Left lung (tissue), 14 donors: ENCODE measurements around the gene HBA1. TPM values are rescaled to one million over a fixed set of nuclear protein-coding genes. Genes with fewer than 3 reads are reported as not detected.
"Not testable (repeated sequence)": the region's sequence is repeated elsewhere in the genome, so short reads cannot be mapped to it uniquely, and the experiment has no call there.

Source experiments
- ATAC-seq: fragments of 200-7000 bp; cut with Tn5 transposase; one replicate; pipeline ENCODE4 v1.9.1; 2020; ENCODE audit warnings: moderate library complexity
- DNase-seq, 4 donors: peaks; one replicate each; pipeline ENCODE4 v3.0.0-alpha.2; 2013 to 2020
- H3K27ac ChIP-seq, 2 donors: fragments of 200-600 bp; sonication (generic) in 1 of 2; one replicate each; pipeline versions ENCODE4 v1.5.0 to v1.8.0; 2020 to 2021
- H3K27me3 ChIP-seq, 2 donors: fragments of 200-600 bp; sonication (generic) in 1 of 2; one replicate each; pipeline versions ENCODE4 v1.5.0 to v1.8.0; 2020 to 2021
- H3K36me3 ChIP-seq, 2 donors: fragments of 200-600 bp; sonication (generic) in 1 of 2; one replicate each; pipeline versions ENCODE4 v1.5.0 to v1.8.0; 2020 to 2021
- H3K4me1 ChIP-seq, 2 donors: fragments of 200-600 bp; one replicate each; pipeline ENCODE4 v1.8.0; 2021
- H3K4me3 ChIP-seq, 2 donors: fragments of 200-600 bp; sonication (generic) in 1 of 2; one replicate each; pipeline versions ENCODE4 v1.5.0 to v1.8.0; 2020 to 2021; ENCODE audit warnings: mild to moderate bottlenecking in 1 of 2
- H3K9me3 ChIP-seq, 2 donors: fragments of 200-600 bp; sonication (generic) in 1 of 2; one replicate each; pipeline versions ENCODE4 v1.5.0 to v1.8.0; 2020 to 2021
- intact Hi-C, 2 donors: fragments of 100-400 bp; cut with DNase I; formaldehyde crosslinking; loops; one replicate each; pipeline versions ENCODE4 v1.11.2 to v1.14.2; 2022
- long read RNA-seq, 12 donors: library from polyadenylated mRNA in 2 of 12; unstranded in 2 of 12; transcript quantifications; one replicate each; pipeline ENCODE4 v2.0.0 and lab custom pipeline, GENCODE V29; 2019 to 2026
- polyA plus RNA-seq, 6 donors: library from polyadenylated mRNA; unstranded; fragments of 120-200 nt; gene quantifications; one replicate each; pipeline ENCODE4 v1.2.1, GENCODE V29; 2013; ENCODE audit not compliant: insufficient read length in 6 of 6
- total RNA-seq, 2 donors: library from RNA; stranded (reverse); fragmentation: NEBNext Ultra II Directional; extraction: Animal tissue kit (Norgen Biotek cat#: 25700); gene quantifications; one replicate each; pipeline ENCODE4 v1.2.1, GENCODE V29; 2021
- TF ChIP-seq, protein P1 (sequence below), 2 donors: fragments of 200-600 bp; sonication (generic) in 1 of 2; IDR thresholded peaks; one replicate each; pipeline versions ENCODE4 v1.5.0 to v1.8.0; 2021; ENCODE audit warnings: antibody characterized with exemption in 2 of 2
- donor health status: DM: no; HTN: yes; CAD: no.
- donor health status: DM: no; HTN: no; CAD: no.

Gene HBA1
- total RNA-seq = 100 to 1,000 TPM; 159 to 211 TPM
- polyA plus RNA-seq = 1,000 to 10,000 TPM in 4 of 6 donors, 100 to 1,000 TPM in 2; 599 to 3,734 (median 1,618) TPM
- long read RNA-seq, donor 1, transcript HBA1-204 (2 exons, 410 nt) = minor isoform, 560 of 24,074 reads
- long read RNA-seq, donor 1, transcript HBA1-202 (3 exons, 504 nt) = minor isoform, 47 of 24,074 reads
- long read RNA-seq, donor 1, transcript HBA1-203 (2 exons, 674 nt) = minor isoform, 953 of 24,074 reads
- long read RNA-seq, donor 1, transcript HBA1-201 (3 exons, 577 nt) = major isoform, 18,713 of 24,074 reads
- long read RNA-seq, donor 1, partial matches to known transcripts = 1,340 of 24,074 reads
- long read RNA-seq, donor 1, other reads (novel, unspliced or antisense) = 2,461 of 24,074 reads
- long read RNA-seq, donor 2, transcript HBA1-204 (2 exons, 410 nt) = minor isoform, 127 of 3,061 reads
- long read RNA-seq, donor 2, transcript HBA1-201 (3 exons, 577 nt) = major isoform, 2,700 of 3,061 reads
- long read RNA-seq, donor 2, transcript HBA1-202 (3 exons, 504 nt) = minor isoform, 7 of 3,061 reads
- long read RNA-seq, donor 2, transcript HBA1-203 (2 exons, 674 nt) = minor isoform, 207 of 3,061 reads
- long read RNA-seq, donor 2, partial matches to known transcripts = 0 of 3,061 reads
- long read RNA-seq, donor 2, other reads (novel, unspliced or antisense) = 20 of 3,061 reads
- long read RNA-seq, donor 3, transcript HBA1-204 (2 exons, 410 nt) = minor isoform, 18 of 575 reads
- long read RNA-seq, donor 3, transcript HBA1-203 (2 exons, 674 nt) = minor isoform, 22 of 575 reads
- long read RNA-seq, donor 3, transcript HBA1-201 (3 exons, 577 nt) = major isoform, 532 of 575 reads
- long read RNA-seq, donor 3, partial matches to known transcripts = 0 of 575 reads
- long read RNA-seq, donor 3, other reads (novel, unspliced or antisense) = 0 of 575 reads
- long read RNA-seq, donor 4, transcript HBA1-201 (3 exons, 577 nt) = major isoform, 94 of 99 reads
- long read RNA-seq, donor 4, partial matches to known transcripts = 0 of 99 reads
- long read RNA-seq, donor 4, other reads (novel, unspliced or antisense) = 1 of 99 reads
- long read RNA-seq, donor 5, transcript HBA1-201 (3 exons, 577 nt) = major isoform, 1,361 of 1,636 reads
- long read RNA-seq, donor 5, transcript HBA1-204 (2 exons, 410 nt) = minor isoform, 60 of 1,636 reads
- long read RNA-seq, donor 5, transcript HBA1-203 (2 exons, 674 nt) = minor isoform, 82 of 1,636 reads
- long read RNA-seq, donor 5, partial matches to known transcripts = 48 of 1,636 reads
- long read RNA-seq, donor 5, other reads (novel, unspliced or antisense) = 85 of 1,636 reads
- long read RNA-seq, donor 6, transcript HBA1-203 (2 exons, 674 nt) = minor isoform, 53 of 1,026 reads
- long read RNA-seq, donor 6, transcript HBA1-201 (3 exons, 577 nt) = major isoform, 931 of 1,026 reads
- long read RNA-seq, donor 6, transcript HBA1-204 (2 exons, 410 nt) = minor isoform, 28 of 1,026 reads
- long read RNA-seq, donor 6, partial matches to known transcripts = 7 of 1,026 reads
- long read RNA-seq, donor 6, other reads (novel, unspliced or antisense) = 5 of 1,026 reads
- long read RNA-seq, donor 7, transcript HBA1-201 (3 exons, 577 nt) = major isoform, 77 of 89 reads
- long read RNA-seq, donor 7, transcript HBA1-204 (2 exons, 410 nt) = minor isoform, 7 of 89 reads
- long read RNA-seq, donor 7, transcript HBA1-203 (2 exons, 674 nt) = minor isoform, 5 of 89 reads
- long read RNA-seq, donor 7, partial matches to known transcripts = 0 of 89 reads
- long read RNA-seq, donor 7, other reads (novel, unspliced or antisense) = 0 of 89 reads
- long read RNA-seq, donor 8, transcript HBA1-201 (3 exons, 577 nt) = major isoform, 330 of 359 reads
- long read RNA-seq, donor 8, transcript HBA1-204 (2 exons, 410 nt) = minor isoform, 8 of 359 reads
- long read RNA-seq, donor 8, transcript HBA1-203 (2 exons, 674 nt) = minor isoform, 20 of 359 reads
- long read RNA-seq, donor 8, partial matches to known transcripts = 0 of 359 reads
- long read RNA-seq, donor 8, other reads (novel, unspliced or antisense) = 0 of 359 reads
- long read RNA-seq, donor 9, transcript HBA1-201 (3 exons, 577 nt) = major isoform, 5 of 52 reads
- long read RNA-seq, donor 9, partial matches to known transcripts = 45 of 52 reads
- long read RNA-seq, donor 9, other reads (novel, unspliced or antisense) = 0 of 52 reads
- long read RNA-seq, donor 10, transcript HBA1-201 (3 exons, 577 nt) = major isoform, 30 of 32 reads
- long read RNA-seq, donor 10, partial matches to known transcripts = 0 of 32 reads
- long read RNA-seq, donor 10, other reads (novel, unspliced or antisense) = 0 of 32 reads
- long read RNA-seq, donor 11 = 0 reads
- long read RNA-seq, donor 12, transcript HBA1-201 (3 exons, 577 nt) = major isoform, 1,282 of 1,405 reads
- long read RNA-seq, donor 12, transcript HBA1-203 (2 exons, 674 nt) = minor isoform, 74 of 1,405 reads
- long read RNA-seq, donor 12, transcript HBA1-204 (2 exons, 410 nt) = minor isoform, 40 of 1,405 reads
- long read RNA-seq, donor 12, partial matches to known transcripts = 8 of 1,405 reads
- long read RNA-seq, donor 12, other reads (novel, unspliced or antisense) = 0 of 1,405 reads

DNA sequence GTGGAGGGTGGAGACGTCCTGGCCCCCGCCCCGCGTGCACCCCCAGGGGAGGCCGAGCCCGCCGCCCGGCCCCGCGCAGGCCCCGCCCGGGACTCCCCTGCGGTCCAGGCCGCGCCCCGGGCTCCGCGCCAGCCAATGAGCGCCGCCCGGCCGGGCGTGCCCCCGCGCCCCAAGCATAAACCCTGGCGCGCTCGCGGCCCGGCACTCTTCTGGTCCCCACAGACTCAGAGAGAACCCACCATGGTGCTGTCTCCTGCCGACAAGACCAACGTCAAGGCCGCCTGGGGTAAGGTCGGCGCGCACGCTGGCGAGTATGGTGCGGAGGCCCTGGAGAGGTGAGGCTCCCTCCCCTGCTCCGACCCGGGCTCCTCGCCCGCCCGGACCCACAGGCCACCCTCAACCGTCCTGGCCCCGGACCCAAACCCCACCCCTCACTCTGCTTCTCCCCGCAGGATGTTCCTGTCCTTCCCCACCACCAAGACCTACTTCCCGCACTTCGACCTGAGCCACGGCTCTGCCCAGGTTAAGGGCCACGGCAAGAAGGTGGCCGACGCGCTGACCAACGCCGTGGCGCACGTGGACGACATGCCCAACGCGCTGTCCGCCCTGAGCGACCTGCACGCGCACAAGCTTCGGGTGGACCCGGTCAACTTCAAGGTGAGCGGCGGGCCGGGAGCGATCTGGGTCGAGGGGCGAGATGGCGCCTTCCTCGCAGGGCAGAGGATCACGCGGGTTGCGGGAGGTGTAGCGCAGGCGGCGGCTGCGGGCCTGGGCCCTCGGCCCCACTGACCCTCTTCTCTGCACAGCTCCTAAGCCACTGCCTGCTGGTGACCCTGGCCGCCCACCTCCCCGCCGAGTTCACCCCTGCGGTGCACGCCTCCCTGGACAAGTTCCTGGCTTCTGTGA, at the start of gene HBA1:
Gene HBA1, plus strand, starts transcription at position 204 of the 906 bp plus-strand sequence. Its CDS starts 37 bp downstream, at position 241.
- H3K36me3 ChIP-seq, H3K4me3 ChIP-seq, ATAC-seq, H3K27ac ChIP-seq, DNase-seq, intact Hi-C loops, H3K9me3 ChIP-seq: not testable (repeated sequence)
- H3K4me1 ChIP-seq = peaks cover 13 to 18% of the 10 kb centered on the region in 2 donors
- H3K27me3 ChIP-seq = peaks cover 56 to 85% of the 10 kb centered on the region in 2 donors

DNA sequence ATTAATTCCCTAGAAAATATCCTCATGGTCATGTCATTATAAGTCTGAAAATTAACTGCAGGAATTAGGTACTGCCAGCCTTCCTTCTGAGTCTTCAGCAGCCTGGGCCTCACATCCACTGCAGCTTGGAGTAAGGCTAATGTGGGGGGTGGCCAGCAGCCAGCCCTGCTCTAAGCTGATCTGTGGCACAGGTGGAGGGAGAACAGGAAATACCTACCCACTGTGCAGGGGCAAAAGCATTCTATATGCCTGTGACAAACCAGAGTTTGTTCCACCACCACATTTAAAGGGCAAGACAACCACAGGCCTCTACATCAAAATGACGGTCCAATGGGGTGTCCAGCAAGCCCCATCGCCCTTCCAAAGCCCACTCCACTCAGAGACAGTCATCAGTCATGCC, 47.4 kb upstream of the HBA1 start:
- Histone ChIP-seq H3K4me3 (no peak overlapping the region), H3K9me3 (no peaks in the 10 kb centered on the region), H3K36me3 (peaks cover 0 to 10% of the 10 kb centered on the region in 2 donors), H3K27me3 (no peaks in the 10 kb centered on the region), H3K27ac (no peak overlapping the region), H3K4me1 (no peaks in the 10 kb centered on the region)
- ATAC-seq = no peak
- TF ChIP-seq, protein P1, sequence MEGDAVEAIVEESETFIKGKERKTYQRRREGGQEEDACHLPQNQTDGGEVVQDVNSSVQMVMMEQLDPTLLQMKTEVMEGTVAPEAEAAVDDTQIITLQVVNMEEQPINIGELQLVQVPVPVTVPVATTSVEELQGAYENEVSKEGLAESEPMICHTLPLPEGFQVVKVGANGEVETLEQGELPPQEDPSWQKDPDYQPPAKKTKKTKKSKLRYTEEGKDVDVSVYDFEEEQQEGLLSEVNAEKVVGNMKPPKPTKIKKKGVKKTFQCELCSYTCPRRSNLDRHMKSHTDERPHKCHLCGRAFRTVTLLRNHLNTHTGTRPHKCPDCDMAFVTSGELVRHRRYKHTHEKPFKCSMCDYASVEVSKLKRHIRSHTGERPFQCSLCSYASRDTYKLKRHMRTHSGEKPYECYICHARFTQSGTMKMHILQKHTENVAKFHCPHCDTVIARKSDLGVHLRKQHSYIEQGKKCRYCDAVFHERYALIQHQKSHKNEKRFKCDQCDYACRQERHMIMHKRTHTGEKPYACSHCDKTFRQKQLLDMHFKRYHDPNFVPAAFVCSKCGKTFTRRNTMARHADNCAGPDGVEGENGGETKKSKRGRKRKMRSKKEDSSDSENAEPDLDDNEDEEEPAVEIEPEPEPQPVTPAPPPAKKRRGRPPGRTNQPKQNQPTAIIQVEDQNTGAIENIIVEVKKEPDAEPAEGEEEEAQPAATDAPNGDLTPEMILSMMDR (IDR thresholded peaks at IDR 0.05) = no peak
- no peak for DNase-seq
- intact Hi-C loops = no loop called here

DNA sequence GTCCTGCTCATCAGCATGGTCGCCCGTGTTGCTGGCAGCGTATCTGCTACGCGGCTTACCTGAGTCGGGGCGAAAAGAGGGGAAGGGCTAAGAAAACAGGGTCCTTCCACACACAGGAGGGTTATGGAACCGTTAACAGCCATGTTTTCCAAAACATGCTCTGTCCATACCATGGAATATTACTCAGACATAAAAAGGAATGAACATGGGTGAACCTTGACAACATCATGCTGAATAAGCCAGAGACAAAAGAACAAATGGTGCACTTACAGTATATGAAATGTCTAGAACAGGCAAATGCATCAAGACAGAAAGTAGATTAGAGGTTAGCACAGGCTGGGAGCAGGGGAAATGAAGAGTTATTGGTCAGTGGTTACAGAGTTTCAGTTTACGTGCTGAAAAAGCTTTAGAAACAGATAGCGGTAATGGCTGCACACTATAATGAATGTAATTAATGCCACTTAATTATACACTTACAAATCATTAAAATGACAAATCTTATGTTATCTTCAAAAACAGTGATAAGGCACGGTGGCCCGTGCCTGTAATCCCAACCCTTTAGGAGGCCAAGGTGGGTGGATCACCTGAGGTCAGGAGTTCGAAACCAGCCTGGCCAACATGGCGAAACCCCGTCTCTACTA, 45.8 kb upstream of the HBA1 start:
- Histone ChIP-seq H3K4me1 (no peaks in the 10 kb centered on the region), H3K27ac (no peak overlapping the region), H3K36me3 (peaks cover 0 to 3% of the 10 kb centered on the region in 2 donors), H3K27me3 (no peaks in the 10 kb centered on the region), H3K4me3 (no peak overlapping the region), H3K9me3 (no peaks in the 10 kb centered on the region)
- TF ChIP-seq, protein P1 (IDR thresholded peaks at IDR 0.05) = no peak
- intact Hi-C loops = no loop called here
- ATAC-seq = no peak
- DNase-seq = no peak
